HG02938 (cell line): ENCODE data around the gene SMIM9.
"Not testable (repeated sequence)": the region's sequence is repeated elsewhere in the genome, so short reads cannot be mapped to it uniquely, and the experiment has no call there.

Experiments
- ATAC-seq: cut with Tn5 transposase; IDR thresholded peaks from one replicate; pipeline ENCODE4 v1.9.1; 2021; ENCODE audit warnings: mild to moderate bottlenecking, moderate library complexity; ENCODE audit not compliant: unreplicated experiment

SMIM9 gene

DNA sequence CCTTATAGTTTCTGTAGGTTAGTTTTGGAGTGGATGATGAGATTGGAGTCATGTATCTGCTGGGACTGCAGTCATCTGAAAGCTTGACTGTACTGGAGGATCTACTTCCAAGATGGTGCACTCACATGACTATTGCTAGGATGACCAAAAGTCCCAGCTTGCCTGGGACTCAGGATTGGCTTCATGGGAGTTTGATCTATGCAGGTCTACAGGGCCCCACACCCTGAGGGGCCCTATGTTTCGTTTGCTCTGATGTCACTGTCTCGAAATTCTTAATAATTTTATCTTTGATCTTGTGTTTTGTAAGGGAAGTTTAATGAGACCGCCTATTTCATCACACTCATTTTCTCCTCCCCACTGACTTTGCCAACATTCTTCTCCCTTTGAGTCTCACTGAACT, at the start of gene SMIM9:
Gene SMIM9, minus strand, starts transcription at position 101 of the 400 bp plus-strand sequence. CDS start 3,806 bp downstream, outside the sequence.
- ATAC-seq, result no peak

DNA sequence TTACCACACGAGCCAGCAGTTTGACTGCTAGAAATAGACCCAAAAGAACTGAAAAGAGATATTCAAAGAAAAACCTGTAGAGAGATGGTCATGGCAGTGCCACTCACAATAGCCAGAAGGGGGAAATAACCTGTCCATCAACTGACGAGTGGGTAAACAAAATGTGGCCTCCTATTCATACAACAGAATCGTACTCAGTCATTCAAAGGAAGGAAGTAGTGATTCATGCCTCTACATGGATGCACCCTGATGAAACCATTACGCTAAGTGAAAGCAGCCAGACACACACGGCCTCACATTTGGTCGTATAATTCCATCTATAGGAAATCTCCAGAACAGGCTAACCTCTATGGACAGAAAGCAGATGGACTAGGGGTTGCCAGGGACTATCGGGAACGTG, 49.6 kb upstream of the SMIM9 start:
- not testable (repeated sequence) for ATAC-seq

DNA sequence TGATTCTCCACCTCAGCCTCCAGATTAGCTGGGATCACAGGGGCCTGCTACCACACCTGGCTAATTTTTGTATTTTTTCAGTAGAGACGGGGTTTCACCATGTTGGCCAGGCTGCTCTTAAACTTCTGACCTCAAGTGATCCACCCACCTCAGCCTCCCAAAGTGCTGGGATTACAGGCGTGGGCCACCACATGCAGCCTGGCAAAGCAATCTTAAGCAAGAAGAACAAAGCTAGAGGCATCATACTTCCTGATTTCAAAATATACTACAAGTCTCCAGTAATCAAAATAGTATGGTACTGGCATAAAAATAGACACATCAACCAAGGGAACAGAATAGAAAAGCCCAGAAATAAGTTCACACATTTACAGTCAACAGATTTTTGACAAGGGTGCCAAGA, 38.9 kb upstream of the SMIM9 start:
- no peak for ATAC-seq

DNA sequence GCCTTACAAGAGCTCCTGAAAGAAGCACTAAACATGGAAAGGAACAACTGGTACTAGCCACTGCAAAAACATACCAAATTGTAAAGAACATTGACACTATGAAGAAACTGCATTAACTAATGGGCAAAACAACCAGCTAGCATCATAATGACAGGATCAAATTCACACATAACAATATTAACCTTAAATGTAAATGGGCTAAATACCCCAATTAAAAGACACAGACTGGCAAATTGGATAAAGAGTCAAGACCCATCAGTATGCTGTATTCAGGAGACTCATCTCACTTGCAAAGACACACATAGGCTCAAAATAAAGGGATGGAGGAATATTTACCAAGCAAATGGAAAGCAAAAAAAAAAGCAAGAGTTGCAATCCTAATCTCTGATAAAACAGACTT, 34.1 kb upstream of the SMIM9 start:
- ATAC-seq, result not testable (repeated sequence)

DNA sequence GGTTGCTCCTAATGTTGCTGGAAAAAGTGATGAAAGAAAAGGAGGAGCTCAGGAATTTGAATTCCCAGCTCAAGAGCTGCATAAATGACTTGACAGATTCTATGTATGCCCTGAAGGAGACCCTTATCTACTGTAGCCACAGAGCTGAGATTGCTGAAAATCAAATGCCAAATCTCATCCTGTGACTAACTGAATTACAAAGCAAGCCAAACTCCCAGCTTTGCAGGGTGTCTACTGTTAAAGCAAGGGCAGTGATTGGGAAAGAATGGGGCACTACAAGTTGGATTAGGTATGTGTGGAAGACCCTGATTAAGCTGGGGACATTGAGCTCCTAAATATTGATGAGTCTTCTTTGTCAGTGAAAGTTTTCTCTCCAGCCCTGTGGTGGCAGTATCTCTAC, 20.8 kb upstream of the SMIM9 start:
- ATAC-seq, result no peak

DNA sequence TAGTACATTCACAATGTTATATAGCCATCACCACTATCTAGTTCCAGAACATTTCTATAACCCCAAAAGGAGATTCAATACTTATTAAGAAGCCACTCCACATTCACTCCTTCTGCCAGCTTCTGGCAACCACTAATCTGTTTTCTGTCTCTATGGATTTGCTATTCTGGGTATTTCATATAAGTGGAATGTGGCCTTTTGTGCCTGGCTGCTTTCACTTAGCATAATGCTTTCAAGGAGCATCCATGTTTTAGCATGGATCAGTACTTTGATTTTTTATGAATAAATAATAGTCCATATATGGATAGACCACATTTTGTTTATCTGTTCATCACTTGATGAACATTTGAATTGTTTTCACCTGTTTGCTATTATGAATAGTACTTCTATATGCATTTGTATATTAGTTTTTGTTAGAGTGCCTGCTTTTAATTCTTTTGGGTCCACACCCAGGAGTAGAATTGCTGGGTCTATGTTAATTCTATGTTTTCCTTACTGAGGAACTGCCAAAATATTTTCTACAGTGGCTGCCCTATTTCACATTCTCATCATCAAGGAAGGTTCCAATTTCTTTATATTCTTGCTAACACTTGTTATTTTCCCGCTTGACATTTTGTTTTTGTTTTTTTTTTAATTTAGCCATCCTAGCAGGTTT, 16.6 kb upstream of the SMIM9 start:
- ATAC-seq, result no peak

DNA sequence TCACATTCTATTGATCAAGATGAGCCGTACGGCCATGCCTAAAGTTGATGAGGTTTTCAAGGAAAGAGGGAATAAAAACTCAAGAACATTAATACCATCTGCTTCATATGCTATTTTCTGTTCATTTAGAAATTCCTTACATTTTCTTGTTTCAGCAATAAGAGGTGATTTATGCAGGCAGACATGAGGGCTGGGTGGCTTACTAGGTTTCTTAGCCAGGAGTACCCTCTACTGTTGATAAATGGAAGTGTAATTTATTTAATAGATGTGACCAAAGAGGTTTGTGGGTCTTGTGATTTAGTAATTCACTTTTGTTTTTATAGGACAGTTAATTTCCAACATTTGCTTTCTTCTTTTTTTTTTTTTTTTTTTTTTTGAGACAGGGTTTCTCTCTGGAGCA, 6.4 kb upstream of the SMIM9 start:
- ATAC-seq, result no peak

DNA sequence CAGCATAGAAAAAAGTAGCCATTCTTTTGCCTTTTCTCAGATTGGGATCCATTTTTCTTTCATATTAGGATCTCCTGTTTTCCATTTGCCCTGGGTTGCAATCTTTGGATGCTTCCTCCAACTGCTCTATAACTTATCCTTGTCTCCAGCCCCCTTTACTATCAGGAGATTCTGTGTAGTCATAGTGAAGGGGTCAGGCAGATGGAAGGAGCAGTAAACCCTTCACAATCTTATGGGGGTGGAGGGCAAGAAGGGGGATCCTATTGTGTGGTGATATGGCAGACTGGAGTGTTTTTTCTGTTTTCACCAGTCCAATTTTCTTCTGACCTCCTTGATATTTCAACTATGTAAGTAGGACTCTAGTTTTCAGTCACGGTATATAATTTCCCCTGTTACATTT, 1.7 kb upstream of the SMIM9 start:
- no peak for ATAC-seq

DNA sequence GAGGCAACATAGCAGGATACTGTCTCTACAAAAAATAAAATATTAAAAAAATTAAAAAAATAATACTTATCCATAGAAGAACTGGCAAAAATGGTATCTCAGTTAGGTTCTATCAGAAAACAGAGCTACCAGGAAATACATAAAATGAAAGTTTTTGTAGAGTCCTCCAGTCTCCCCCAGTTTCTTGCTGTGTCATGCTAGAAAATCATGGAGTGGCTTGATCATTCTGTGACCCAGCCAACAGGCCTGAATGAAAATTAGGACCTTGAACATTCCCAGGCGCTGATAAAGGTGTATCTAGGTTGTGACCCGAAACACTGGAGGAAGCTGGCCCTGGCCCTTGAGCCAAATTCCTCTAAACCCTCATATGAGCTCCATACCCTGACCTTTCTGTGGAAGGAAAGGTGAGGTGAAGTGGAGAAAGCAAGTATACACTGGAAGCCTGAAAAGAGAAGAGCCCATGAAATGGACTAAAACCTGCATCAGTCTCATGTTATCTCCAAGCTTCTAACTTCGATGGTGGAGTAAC, 652 bp downstream of the SMIM9 start:
- ATAC-seq, result no peak

DNA sequence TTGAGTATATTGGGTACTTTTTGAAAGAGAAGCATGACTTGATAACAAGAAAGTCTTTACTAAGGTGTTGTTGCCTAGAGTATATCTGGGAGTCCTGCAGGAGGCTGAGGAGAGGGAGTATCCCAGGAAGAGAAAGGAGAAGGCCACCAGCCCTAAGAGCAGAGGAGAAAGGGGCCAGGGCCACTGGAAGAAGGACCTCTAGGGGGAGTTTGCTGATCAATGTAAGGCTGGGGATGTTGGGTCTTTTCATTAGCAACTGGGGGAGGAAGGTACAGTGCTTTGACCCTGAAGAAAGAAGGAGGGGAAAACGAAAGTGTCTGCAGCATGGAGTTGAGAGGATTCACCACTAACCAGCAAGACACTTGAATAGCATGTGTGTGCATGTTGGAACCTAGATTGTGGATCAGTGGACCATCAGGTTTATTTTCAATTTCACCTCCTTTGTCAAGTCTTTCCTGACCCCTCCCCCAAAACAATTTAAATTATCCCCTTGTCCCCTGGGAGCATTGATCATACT, 4.5 kb downstream of the SMIM9 start:
- no peak for ATAC-seq

DNA sequence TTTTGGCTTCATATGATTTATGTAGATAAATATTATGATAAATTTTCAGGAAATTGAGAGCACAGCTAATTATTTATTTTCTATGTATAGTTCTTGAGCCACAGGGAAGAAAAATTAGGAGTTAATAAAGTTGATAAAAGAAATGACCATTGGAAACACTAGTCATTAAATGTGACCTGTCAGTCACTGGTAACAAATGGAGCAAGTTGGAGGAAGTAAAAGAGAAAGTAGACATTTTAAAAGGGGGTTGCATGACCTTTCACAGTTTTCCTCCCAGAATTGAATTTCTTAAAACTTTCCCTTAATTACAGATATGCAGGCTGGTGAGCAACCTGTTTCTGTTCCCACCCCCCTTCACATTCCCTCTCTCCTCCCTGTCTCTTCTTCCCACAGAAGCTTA, 5.3 kb downstream of the SMIM9 start:
- ATAC-seq, result no peak

DNA sequence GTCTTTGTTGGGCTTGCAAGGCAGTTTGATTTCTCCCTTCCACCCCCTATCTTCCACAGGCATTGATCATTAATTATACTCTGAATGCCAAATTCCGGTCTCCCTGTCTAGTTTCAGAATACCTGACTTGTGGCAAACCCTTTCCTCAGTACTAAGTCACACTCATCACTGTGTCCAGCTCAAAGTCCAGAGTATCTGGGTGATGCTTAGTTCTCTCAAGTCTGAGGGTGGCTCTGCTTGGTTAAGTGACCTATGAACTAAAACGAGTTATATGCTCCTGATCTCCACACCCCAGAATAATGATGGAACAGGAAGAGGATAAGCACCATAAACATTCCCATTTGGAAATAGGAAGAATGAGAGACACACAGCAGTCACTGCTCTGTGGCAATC, 6.5 kb downstream of the SMIM9 start:
- ATAC-seq, result no peak

DNA sequence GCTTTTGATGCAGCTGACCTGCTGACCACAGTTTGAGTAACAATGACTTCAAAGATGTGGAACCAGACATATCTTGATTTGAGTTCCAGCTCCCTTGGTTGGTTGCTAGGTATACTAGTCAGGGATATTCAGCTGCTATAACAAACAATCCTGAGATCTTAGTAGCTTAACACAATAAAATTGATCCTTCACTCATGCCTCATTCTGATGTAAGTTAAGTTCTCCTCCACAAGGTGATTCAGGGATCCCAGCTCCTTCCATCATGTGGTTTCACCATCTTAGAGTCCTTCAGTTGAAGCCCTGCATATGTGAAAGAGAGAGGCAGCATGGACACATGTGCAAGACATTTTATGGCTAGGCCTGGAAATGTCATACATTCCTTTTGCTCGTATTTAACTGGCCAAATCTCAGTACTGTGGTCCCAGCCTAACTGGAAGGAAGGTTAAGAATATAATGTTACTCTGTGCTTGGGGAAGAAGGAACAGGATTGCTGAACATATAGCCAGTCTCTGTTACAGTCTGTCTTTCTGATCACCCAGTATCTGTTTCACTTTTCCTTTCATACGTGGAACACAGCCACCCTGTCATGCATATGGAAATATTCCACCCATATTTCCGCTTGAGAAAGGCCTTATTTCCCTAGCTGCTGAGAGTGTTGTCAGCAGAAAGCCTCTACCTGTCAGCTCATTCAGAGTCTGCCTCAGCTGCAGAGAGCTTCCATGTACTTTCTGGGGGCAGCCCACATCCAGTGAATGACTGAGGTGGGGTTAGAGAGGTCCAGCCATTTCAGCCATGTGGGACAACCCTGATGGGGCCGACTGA, 7.1 kb downstream of the SMIM9 start:
- ATAC-seq, result no peak

DNA sequence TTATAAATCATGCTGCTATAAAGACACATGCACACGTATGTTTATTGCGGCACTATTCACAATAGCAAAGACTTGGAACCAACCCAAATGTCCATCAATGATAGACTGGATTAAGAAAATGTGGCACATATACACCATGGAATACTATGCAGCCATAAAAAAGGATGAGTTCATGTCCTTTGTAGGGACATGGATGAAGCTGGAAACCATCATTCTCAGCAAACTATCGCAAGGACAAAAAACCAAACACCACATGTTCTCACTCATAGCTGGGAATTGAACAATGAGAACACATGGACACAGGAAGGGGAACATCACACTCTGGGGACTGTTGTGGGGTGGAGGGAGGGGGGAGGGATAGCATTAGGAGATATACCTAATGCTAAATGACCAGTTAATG, 8.9 kb downstream of the SMIM9 start:
- ATAC-seq, result not testable (repeated sequence)

DNA sequence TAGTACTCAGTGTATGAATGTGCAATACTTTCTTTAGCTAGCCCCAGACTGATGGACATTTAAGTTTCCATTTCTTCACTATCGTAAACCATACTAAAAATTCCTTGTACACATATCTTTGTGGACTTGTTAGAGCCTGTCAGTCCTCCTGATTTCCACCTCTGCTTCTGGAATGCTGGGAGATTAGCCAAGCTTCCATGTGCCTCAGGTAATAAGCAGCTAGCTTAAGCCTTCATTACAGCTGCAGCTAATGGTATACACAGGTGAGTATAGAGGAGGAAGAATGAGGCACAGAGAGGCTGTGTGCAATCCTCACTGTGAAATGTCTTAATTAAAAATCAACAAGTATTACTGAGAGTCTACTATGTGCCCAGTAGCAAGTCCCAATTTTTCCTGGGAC, 9.8 kb downstream of the SMIM9 start:
- no peak for ATAC-seq

DNA sequence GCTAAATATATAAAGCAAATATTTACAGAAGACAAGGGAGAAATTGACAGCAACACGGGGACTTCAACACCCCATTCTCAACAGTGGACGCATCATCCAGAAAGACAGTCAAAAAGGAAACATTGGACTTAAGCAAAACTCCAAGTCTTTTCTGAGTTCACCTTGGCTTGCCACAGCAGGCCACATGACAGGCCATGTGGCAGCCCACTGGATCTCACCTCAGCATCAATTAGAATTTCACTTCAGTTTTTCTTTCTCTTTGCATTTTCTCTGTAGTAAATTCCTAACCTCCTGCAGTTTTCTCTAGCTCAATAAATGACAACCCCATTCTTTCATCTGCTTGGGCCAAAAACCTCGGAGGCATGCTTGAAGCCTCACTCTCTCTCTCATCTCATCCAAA, 12.4 kb downstream of the SMIM9 start:
- no peak for ATAC-seq

DNA sequence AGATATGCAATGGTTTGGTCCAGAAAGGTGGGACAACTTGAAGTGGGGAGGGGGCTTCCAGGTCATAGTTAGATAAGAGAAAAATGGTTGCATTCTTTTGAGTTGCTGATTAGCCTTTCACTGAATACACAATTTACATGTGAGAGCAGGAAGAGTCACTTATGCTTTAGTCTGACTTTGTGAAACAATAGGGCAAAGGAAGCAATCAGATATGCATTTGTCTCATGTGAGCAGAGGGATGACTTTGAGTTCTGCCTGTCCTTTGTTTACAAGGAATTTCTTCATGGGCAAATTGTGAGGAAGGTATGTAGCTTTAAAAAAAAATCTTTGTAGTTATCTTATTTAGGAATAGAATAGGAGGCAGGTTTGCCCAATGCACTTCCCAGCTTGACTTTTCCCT, 12.9 kb downstream of the SMIM9 start:
- ATAC-seq, result no peak

DNA sequence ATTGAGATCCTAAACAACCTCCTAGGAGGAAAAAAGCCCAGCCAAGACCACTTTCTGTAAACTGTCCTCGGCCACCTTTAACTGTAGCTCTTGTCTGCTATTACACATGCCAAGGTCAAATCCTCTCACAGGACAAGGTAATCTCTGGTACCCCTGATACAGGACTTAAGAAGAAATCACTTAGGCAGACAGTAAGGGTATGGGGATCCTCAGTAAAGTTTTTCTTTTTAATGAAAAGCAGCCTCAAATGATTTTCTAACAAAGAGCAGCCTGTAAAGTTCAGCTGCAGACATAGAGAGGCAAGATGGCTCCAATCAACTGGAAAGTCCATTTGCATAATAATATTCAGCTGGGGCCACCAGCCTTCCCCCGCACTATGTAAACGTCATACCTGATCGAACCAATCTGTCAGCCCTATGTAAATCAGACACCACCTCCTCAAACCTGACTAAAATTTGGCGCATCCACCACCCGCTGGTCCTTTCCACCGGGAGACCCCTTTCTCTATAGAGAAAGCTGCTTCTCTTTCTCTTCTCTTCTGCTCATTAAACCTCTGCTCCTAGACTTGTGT, 14.6 kb downstream of the SMIM9 start:
- no peak for ATAC-seq

DNA sequence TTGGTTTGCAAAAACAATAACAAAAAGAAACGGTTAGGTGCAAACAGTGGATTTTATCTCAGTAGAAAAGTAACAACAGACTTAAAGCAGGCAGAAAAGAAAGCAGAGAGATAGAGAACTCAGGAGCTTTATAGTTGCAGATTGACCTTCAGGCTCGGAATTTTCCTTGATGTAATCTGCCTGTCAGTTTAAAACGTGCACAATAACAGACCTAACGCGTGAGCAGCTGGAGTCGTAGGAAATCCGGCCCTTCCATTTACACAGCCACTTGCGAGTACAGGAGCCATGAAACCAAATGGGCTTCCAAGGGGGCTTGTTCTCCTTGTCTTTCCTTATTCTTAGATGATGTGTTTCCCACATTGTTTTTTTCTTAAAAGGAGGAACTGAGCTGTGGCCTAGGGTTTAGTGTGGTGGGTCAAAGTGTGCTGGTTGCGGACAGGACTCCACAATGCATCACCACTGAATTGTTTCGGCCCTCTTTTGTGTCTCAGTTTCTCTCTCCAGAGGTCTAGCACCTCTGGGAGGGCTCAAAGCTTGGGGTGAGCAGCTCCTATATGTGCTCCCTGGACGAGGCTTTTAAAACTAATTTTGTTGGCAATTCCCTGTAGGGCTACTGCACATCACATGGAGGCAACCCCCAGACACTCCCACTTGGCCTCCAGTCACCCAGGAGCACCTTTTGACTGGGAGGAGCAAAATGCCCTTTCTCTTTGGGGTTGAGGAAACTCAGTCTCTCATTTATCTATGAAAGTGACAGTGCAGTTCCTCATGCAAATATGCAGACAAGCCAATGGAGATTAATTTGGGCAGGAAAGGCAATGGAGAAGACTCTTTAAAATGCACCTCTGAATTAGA, 15.3 kb downstream of the SMIM9 start:
- no peak for ATAC-seq

DNA sequence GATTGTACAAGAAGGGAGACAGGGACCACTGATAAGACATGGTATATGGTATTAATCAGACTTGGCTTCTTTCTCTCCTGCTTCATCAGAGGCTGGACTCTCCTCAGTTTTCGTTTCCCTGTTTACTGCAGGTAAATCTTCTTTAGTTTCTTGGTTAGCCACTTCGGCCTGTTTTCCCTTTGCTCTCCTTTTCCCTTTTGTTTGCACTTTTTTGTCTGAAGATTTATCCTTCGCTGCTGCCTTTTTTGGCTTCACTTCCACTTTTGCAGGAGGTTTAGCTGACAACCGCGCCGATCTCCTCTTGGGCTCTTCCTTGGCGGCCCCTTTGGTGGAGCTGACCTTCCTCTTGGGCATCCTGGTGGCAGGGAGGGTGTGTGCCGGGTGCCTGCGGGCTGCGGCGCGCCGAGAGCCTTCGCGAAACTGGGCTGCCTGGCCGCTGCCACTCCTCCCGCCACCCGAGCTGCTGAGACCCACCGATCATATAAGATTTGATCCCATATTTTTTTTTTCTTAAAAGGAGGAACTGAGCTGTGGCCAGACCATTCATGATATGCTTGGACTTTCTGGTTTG, 17.3 kb downstream of the SMIM9 start:
- ATAC-seq, result not testable (repeated sequence)
